Smooth muscle cell (in vitro differentiated cells): ENCODE results near the gene FSIP1. TPM values are rescaled to one million over a fixed set of nuclear protein-coding genes. Genes with fewer than 3 reads are reported as not detected.

Experiments
- DNase-seq: peaks from one replicate; lab custom pipeline; 2025; ENCODE audit not compliant: unreplicated experiment; lab: John Stamatoyannopoulos, UW
- H2AFZ ChIP-seq: fragments of 200-600 bp; sonication (generic); 2 replicates; pipeline ENCODE4 v1.6.0; 2016; ENCODE audit warnings: antibody characterized with exemption, low read depth, mild to moderate bottlenecking
- H3F3A ChIP-seq: fragments of 200-600 bp; sonication (generic); 2 replicates; pipeline ENCODE4 v1.6.0; 2017; ENCODE audit warnings: antibody characterized with exemption, low read depth
- H3K27ac ChIP-seq: fragments of 200-600 bp; sonication (generic); 2 replicates; pipeline ENCODE4 v1.5.1; 2016; ENCODE audit warnings: low read depth, mild to moderate bottlenecking
- H3K27me3 ChIP-seq: fragments of 200-600 bp; sonication (generic); 2 replicates; pipeline ENCODE4 v1.6.1; 2016; ENCODE audit warnings: low read depth, mild to moderate bottlenecking
- H3K36me3 ChIP-seq: fragments of 200-600 bp; sonication (generic); 2 replicates; pipeline ENCODE4 v1.5.1; 2016; ENCODE audit warnings: low read depth
- H3K4me1 ChIP-seq: fragments of 200-600 bp; sonication (generic); 2 replicates; pipeline ENCODE4 v1.5.1; 2016; ENCODE audit warnings: low read depth
- H3K4me2 ChIP-seq: fragments of 200-600 bp; sonication (generic); 2 replicates; pipeline ENCODE4 v1.6.0; 2016; ENCODE audit warnings: mild to moderate bottlenecking
- H3K4me3 ChIP-seq: fragments of 200-600 bp; sonication (generic); 2 replicates; pipeline ENCODE4 v1.5.1; 2016; ENCODE audit warnings: mild to moderate bottlenecking
- H3K79me2 ChIP-seq: fragments of 200-600 bp; sonication (generic); 2 replicates; pipeline ENCODE4 v1.6.0; 2016; ENCODE audit warnings: low read depth, mild to moderate bottlenecking
- H3K9ac ChIP-seq: fragments of 200-600 bp; sonication (generic); 2 replicates; pipeline ENCODE4 v1.6.0; 2016; ENCODE audit warnings: low read depth
- H3K9me3 ChIP-seq: fragments of 200-600 bp; sonication (generic); replicated peaks from 2 replicates; pipeline ENCODE4 v1.5.1; 2016; ENCODE audit warnings: low read depth
- H4K20me1 ChIP-seq: fragments of 200-600 bp; sonication (generic); 2 replicates; pipeline ENCODE4 v1.6.0; 2016; ENCODE audit warnings: low read depth
- CTCF ChIP-seq: fragments of 200-600 bp; sonication (generic); IDR thresholded peaks from 2 replicates; pipeline ENCODE4 v1.5.1; 2017; ENCODE audit warnings: borderline replicate concordance, mild to moderate bottlenecking, antibody characterized with exemption; ENCODE audit not compliant: insufficient read depth, poor library complexity, severe bottlenecking
- WGBS: methylation state at CpG from one replicate; pipeline ENCODE4 v1.1.7; 2016; ENCODE audit warnings: low lambda C conversion rate; 5-methylcytosine and 5-hydroxymethylcytosine counted together
- polyA plus RNA-seq: library from polyadenylated mRNA; unstranded; fragments of >200 nt; fragmentation: Nextera tagmentation; extraction: Ambion mirVana; gene quantifications from 2 replicates; pipeline ENCODE4 v1.2.1, GENCODE V29; 2016
- total RNA-seq: library from RNA; depleted of rRNA; stranded (reverse); fragments of >200 nt; gene quantifications from 2 replicates; pipeline ENCODE4 v1.2.3, GENCODE V29; 2014

FSIP1 gene
- total and polyA plus RNA-seq, 2 experiments from 2014 or later = 0.13 to 0.43 TPM

GRCh38 chr15:39706206-39706605 is 76.4 kb downstream of the FSIP1 start:
- 93% methylated on average over 2 of the region's 2 CpGs for WGBS
- DNase-seq = no peak
- no peaks in the 10 kb centered on the region for H3K9me3 ChIP-seq
- H3F3A ChIP-seq = no peaks in the 10 kb centered on the region
- no peaks in the 10 kb centered on the region for H4K20me1 ChIP-seq
- no peak for TF ChIP-seq CTCF
- no peak overlapping the region for H2AFZ ChIP-seq
- H3K27ac ChIP-seq = no peak overlapping the region
- H3K36me3 ChIP-seq = no peaks in the 10 kb centered on the region
- no peak overlapping the region for H3K9ac ChIP-seq
- H3K4me2 ChIP-seq = no peak overlapping the region
- H3K4me1 ChIP-seq = peaks cover 3% of the 10 kb centered on the region
- no peaks in the 10 kb centered on the region for H3K27me3 ChIP-seq
- no peak overlapping the region for H3K4me3 ChIP-seq
- no peaks in the 10 kb centered on the region for H3K79me2 ChIP-seq

- no peak for DNase-seq
- Histone ChIP-seq H3F3A (no peaks in the 10 kb centered on the region), H3K27ac (no peak overlapping the region), H2AFZ (no peak overlapping the region), H3K79me2 (no peaks in the 10 kb centered on the region), H3K9ac (no peak overlapping the region), H3K4me3 (no peak overlapping the region), H3K4me1 (peaks cover 3% of the 10 kb centered on the region), H3K4me2 (no peak overlapping the region), H4K20me1 (no peaks in the 10 kb centered on the region), H3K36me3 (no peaks in the 10 kb centered on the region), H3K9me3 (no peaks in the 10 kb centered on the region), H3K27me3 (no peaks in the 10 kb centered on the region)
- 57% methylated on average over 1 of the region's 1 CpG for WGBS
- TF ChIP-seq CTCF = no peak
These were observed 78.0 kb downstream of the FSIP1 start for GRCh38 chr15:39704689-39705088.

GRCh38 chr15:39704235-39704634 is 78.4 kb downstream of the FSIP1 start:
- no peak for DNase-seq
- no peak overlapping the region for H3K4me3 ChIP-seq
- no peak overlapping the region for H2AFZ ChIP-seq
- H3K4me1 ChIP-seq = peaks cover 3% of the 10 kb centered on the region
- 83% methylated on average over 5 of the region's 5 CpGs for WGBS
- no peak overlapping the region for H3K27ac ChIP-seq
- H3K9me3 ChIP-seq = no peaks in the 10 kb centered on the region
- H3K36me3 ChIP-seq = no peaks in the 10 kb centered on the region
- H3K4me2 ChIP-seq = no peak overlapping the region
- no peak for TF ChIP-seq CTCF
- H4K20me1 ChIP-seq = no peaks in the 10 kb centered on the region
- no peaks in the 10 kb centered on the region for H3K79me2 ChIP-seq
- H3K9ac ChIP-seq = no peak overlapping the region
- H3K27me3 ChIP-seq = no peaks in the 10 kb centered on the region
- no peaks in the 10 kb centered on the region for H3F3A ChIP-seq

- Histone ChIP-seq H3K4me3 (no peak overlapping the region), H4K20me1 (no peaks in the 10 kb centered on the region), H2AFZ (no peak overlapping the region), H3K27me3 (no peaks in the 10 kb centered on the region), H3K9me3 (no peaks in the 10 kb centered on the region), H3F3A (no peaks in the 10 kb centered on the region), H3K4me1 (peaks cover 3% of the 10 kb centered on the region), H3K27ac (no peak overlapping the region), H3K9ac (no peak overlapping the region), H3K4me2 (no peak overlapping the region), H3K79me2 (no peaks in the 10 kb centered on the region), H3K36me3 (no peaks in the 10 kb centered on the region)
- DNase-seq = no peak
- no peak for TF ChIP-seq CTCF
- 89% methylated on average over 3 of the region's 3 CpGs for WGBS
These were observed 80.7 kb downstream of the FSIP1 start for GRCh38 chr15:39701988-39702387.
